Measurements from ENCODE around the gene PARL.

PARL gene

DNA sequence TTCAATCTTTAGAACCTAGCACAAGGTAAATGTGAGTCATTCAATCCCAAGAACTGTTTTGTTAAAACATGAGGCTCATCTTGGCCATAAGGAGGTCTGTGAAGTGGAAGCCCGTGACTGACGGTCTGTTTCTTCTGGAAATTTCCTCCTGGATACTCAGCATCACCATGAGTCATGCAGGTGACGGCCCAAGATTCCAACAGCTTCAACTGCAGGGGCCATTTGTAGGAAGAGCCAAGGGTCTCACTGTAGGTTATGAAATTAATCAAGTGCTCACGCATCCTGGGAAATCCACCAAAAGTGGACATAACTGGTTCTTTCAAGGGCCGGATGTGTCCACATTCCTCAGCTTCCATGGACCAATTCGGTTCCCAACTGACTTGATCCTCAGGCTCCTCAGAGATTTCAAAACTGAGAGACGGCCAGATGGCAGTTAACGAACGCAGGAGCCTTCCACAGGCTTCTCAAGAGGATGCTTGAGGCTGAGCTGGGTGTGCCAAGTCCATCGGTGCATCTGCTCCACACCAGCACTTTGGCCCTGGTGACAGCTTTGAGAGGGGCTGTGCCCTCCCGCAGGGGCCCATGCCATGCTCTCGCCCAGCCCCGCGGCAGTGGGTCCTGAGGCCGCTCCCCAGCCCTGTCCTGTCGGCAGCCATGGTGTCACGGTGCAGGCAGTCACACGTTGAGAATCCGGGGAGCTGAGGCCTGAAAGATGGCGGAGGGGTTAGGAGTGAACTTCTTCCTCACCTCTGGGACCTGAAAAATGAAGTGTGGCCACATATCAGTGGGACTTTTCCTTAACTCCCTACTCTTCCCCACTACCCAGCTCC, 67.8 kb downstream of the PARL start:
- TF ChIP-seq, protein P1, sequence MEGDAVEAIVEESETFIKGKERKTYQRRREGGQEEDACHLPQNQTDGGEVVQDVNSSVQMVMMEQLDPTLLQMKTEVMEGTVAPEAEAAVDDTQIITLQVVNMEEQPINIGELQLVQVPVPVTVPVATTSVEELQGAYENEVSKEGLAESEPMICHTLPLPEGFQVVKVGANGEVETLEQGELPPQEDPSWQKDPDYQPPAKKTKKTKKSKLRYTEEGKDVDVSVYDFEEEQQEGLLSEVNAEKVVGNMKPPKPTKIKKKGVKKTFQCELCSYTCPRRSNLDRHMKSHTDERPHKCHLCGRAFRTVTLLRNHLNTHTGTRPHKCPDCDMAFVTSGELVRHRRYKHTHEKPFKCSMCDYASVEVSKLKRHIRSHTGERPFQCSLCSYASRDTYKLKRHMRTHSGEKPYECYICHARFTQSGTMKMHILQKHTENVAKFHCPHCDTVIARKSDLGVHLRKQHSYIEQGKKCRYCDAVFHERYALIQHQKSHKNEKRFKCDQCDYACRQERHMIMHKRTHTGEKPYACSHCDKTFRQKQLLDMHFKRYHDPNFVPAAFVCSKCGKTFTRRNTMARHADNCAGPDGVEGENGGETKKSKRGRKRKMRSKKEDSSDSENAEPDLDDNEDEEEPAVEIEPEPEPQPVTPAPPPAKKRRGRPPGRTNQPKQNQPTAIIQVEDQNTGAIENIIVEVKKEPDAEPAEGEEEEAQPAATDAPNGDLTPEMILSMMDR (IDR thresholded peaks at IDR 0.05; ENCODE audit: low read depth, low read length) = no peak
- DNase-seq = no peak
- H3K4me3 ChIP-seq (ENCODE audit: low read depth, low read length) = no peak overlapping the region
- no peaks in the 10 kb centered on the region for H3K27me3 ChIP-seq
- peaks cover 17% of the 10 kb centered on the region for H3K36me3 ChIP-seq
- H3K9me3 ChIP-seq = no peaks in the 10 kb centered on the region
- no peaks in the 10 kb centered on the region for H3K4me1 ChIP-seq

DNA sequence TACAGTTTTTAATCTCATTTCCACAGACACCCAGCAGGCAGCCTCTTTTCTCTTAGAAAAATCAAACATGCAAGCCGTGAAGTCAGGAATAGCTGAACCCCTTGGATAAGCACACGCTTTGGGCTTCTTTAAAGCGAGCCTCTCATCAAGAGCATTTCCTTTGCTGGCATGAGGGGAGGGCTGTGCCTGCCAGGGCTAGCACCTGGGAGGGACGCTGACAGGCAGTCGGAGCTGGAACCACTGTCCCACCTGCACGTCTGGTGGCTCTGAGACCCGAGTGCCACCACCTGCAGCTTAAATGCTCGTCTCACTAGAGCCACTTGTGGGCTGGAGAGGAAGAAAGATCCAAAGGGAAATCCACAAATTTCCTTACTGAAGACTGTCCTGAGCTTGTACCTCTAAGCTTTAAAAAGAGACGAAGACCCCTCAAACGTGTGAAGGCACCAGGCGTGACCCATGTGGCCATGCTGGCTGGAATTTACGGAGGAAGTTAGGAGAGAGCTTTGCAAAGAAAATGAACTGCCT, 68.7 kb downstream of the PARL start:
- TF ChIP-seq, protein P1 (IDR thresholded peaks at IDR 0.05; ENCODE audit: low read depth, low read length) = no peak
- no peak for DNase-seq
- H3K27me3 ChIP-seq = no peaks in the 10 kb centered on the region
- H3K36me3 ChIP-seq = peaks cover 26% of the 10 kb centered on the region
- H3K9me3 ChIP-seq = no peaks in the 10 kb centered on the region
- H3K4me3 ChIP-seq (ENCODE audit: low read depth, low read length) = no peak overlapping the region
- H3K4me1 ChIP-seq = no peaks in the 10 kb centered on the region

DNA sequence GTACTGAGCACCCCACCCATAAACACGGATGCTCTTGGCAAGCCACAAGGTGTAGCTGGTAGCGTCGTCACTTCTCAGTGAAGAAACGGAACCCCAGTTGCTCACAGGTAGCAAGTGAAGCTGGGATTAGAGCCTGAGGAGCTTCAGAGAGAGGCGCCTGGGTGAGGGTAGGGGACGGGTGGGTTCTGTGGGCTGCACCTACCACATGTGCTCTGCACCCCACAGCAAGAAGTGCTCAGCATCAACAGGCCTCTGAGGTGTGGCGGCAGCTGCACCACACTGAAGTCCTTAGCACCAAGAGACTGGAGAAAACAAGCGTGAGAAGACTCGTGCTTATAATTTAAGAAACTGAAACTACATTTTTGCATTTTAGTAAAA, 69.1 kb downstream of the PARL start:
- H3K36me3 ChIP-seq = peaks cover 31% of the 10 kb centered on the region
- H3K4me1 ChIP-seq = no peaks in the 10 kb centered on the region
- H3K4me3 ChIP-seq (ENCODE audit: low read depth, low read length) = no peak overlapping the region
- TF ChIP-seq, protein P1 (IDR thresholded peaks at IDR 0.05; ENCODE audit: low read depth, low read length) = no peak
- H3K27me3 ChIP-seq = no peaks in the 10 kb centered on the region
- DNase-seq = no peak
- H3K9me3 ChIP-seq = no peaks in the 10 kb centered on the region

DNA sequence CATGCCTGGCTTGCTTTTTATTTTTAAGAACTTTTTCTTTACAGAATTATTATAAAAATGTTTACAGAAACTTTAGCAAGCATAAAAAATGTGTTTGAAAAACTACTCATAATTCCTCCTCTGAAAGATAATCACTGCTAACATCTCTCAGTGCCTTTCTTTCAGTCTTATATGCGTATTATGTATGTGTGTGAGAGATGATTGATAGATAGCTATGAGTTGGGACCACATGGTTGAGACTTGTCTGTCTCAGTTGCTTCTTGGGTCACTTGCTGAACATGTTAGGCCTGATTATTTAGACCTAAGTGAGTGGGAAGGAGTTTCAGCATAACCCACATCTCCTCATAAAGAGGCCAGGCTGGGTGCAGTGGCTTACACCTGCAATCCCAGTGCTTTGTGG, 70.4 kb downstream of the PARL start:
- Histone ChIP-seq H3K4me1 (no peaks in the 10 kb centered on the region), H3K27me3 (no peaks in the 10 kb centered on the region), H3K36me3 (peaks cover 44% of the 10 kb centered on the region), H3K9me3 (no peaks in the 10 kb centered on the region), H3K4me3 (ENCODE audit: low read depth, low read length) (no peak overlapping the region)
- no peak for DNase-seq
- TF ChIP-seq, protein P1 (IDR thresholded peaks at IDR 0.05; ENCODE audit: low read depth, low read length) = no peak

DNA sequence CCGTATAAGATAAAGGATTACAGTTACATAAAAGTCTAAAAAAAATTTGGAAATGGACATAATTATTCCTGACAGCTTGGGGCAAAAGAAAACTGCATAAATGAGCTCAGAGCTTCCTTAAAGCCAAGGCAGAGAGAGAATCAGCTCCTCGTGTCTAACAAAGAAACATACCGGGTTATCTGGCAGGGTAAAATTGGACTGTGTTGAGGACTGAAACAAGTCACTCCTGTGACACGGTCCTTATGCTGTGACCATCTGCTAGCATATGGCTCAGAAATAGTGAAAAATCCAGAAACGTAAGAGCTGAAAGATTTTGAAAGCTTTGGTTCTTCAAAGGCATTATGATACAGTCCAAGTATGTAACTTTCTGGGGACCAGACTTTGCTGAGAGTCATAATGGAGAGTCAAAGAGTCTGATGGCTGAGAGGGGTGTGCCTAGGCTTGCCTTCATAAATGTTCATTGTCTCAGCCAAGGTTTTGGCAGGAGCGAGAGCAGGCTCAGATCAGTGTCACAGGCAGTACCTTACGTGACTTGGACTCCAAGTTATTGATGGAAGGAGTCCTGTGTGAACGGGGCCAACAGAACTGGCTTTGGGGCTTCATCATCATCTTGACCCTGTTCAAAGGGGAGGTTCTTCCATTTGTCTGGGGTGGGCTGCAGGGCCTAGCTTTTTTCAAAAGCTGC, 71.8 kb downstream of the PARL start:
- Histone ChIP-seq H3K4me1 (no peaks in the 10 kb centered on the region), H3K4me3 (ENCODE audit: low read depth, low read length) (no peak overlapping the region), H3K27me3 (no peaks in the 10 kb centered on the region), H3K36me3 (peaks cover 57% of the 10 kb centered on the region), H3K9me3 (no peaks in the 10 kb centered on the region)
- DNase-seq = no peak
- TF ChIP-seq, protein P1 (IDR thresholded peaks at IDR 0.05; ENCODE audit: low read depth, low read length) = no peak

DNA sequence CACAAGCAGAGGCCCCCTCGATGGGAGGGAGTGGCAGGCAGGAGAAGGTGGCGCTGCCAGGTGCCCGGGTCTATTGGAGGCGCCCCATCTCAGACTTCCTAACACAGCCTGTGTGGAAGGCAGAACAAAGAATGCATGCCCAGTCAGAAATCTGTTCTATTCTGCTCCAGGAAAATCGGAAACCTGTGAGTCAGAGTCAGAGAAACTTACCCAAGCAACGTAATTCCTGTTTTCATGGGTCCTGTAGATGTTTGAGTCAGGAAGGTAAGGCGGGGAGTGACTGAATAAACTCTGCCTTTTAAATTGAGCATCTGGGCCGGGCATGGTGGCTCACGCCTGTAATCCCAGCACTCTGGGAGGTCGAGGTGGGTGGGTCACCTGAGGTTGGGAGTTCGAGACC, 73.0 kb downstream of the PARL start:
- no peaks in the 10 kb centered on the region for H3K27me3 ChIP-seq
- H3K9me3 ChIP-seq = no peaks in the 10 kb centered on the region
- no peaks in the 10 kb centered on the region for H3K4me1 ChIP-seq
- H3K4me3 ChIP-seq (ENCODE audit: low read depth, low read length) = no peak overlapping the region
- no peak for DNase-seq
- H3K36me3 ChIP-seq = peaks cover 65% of the 10 kb centered on the region
- TF ChIP-seq, protein P1 (IDR thresholded peaks at IDR 0.05; ENCODE audit: low read depth, low read length) = no peak
